Lower lobe of right lung (tissue), 2 donors: ENCODE data around the gene MFAP5. TPM values are rescaled to one million over a fixed set of nuclear protein-coding genes. Genes with fewer than 3 reads are reported as not detected.

Source experiments
- ATAC-seq, 2 donors: fragments of 200-7000 bp; cut with Tn5 transposase; one replicate each; pipeline ENCODE4 v1.9.1; 2020 to 2022; ENCODE audit warnings: mild to moderate bottlenecking in 2 of 2, moderate library complexity in 2 of 2
- DNase-seq: peaks from one replicate; pipeline ENCODE4 v3.0.0-alpha.2; 2020
- H3K27ac ChIP-seq: fragments of 200-600 bp; one replicate; pipeline ENCODE4 v1.8.0; 2022
- H3K27me3 ChIP-seq: fragments of 200-600 bp; one replicate; pipeline ENCODE4 v1.8.0; 2022; ENCODE audit warnings: low read depth
- H3K36me3 ChIP-seq: fragments of 200-600 bp; one replicate; pipeline ENCODE4 v1.8.0; 2022; ENCODE audit warnings: mild to moderate bottlenecking
- H3K4me1 ChIP-seq: fragments of 200-600 bp; one replicate; pipeline ENCODE4 v1.8.0; 2022
- H3K4me3 ChIP-seq: fragments of 200-600 bp; one replicate; pipeline ENCODE4 v1.8.0; 2022; ENCODE audit warnings: mild to moderate bottlenecking
- H3K9me3 ChIP-seq: fragments of 200-600 bp; one replicate; pipeline ENCODE4 v1.8.0; 2022
- CTCF ChIP-seq: fragments of 200-600 bp; IDR thresholded peaks from one replicate; pipeline ENCODE4 v1.8.0; 2022; ENCODE audit warnings: antibody characterized with exemption, mild to moderate bottlenecking
- intact Hi-C: fragments of 100-400 bp; cut with DNase I; formaldehyde crosslinking; loops from one replicate; pipeline ENCODE4 v1.11.0; 2022
- total RNA-seq: library from RNA; stranded (reverse); fragmentation: NEBNext Ultra II Directional; extraction: Animal tissue kit (Norgen Biotek cat#: 25700); gene quantifications from one replicate; pipeline ENCODE4 v1.2.1, GENCODE V29; 2021
- donor health status: DM: no; HTN: yes; CAD: no; lungs with severe emphysema.

Gene MFAP5
- total RNA-seq, 1 donor from 2014 or later: 50.2 TPM

- Histone ChIP-seq H3K9me3 (no peaks in the 10 kb centered on the region), H3K4me3 (no peak overlapping the region), H3K27me3 (no peaks in the 10 kb centered on the region), H3K27ac (no peak overlapping the region), H3K36me3 (no peaks in the 10 kb centered on the region), H3K4me1 (peaks cover 8% of the 10 kb centered on the region)
- ATAC-seq (peak; percentile 32 to 54), DNase-seq (no peak)
- TF ChIP-seq CTCF: peak; percentile 70
- intact Hi-C loops: no loop called here
These were observed 53.5 kb downstream of the MFAP5 start for GRCh38 chr12:8609061-8609570.

GRCh38 chr12:8606890-8607289 lies 55.7 kb downstream of the MFAP5 start:
- no peak overlapping the region for H3K27ac ChIP-seq
- TF ChIP-seq CTCF: no peak
- ATAC-seq: no peak
- H3K4me1 ChIP-seq: peaks cover 8% of the 10 kb centered on the region
- no peak overlapping the region for H3K4me3 ChIP-seq
- intact Hi-C loops: no loop called here
- no peaks in the 10 kb centered on the region for H3K27me3 ChIP-seq
- DNase-seq: no peak
- H3K36me3 ChIP-seq: no peaks in the 10 kb centered on the region
- H3K9me3 ChIP-seq: no peaks in the 10 kb centered on the region

GRCh38 chr12:8605057-8605456 lies 57.6 kb downstream of the MFAP5 start:
- Histone ChIP-seq H3K9me3 (no peaks in the 10 kb centered on the region), H3K4me1 (peaks cover 8% of the 10 kb centered on the region), H3K4me3 (no peak overlapping the region), H3K27me3 (no peaks in the 10 kb centered on the region), H3K27ac (no peak overlapping the region), H3K36me3 (no peaks in the 10 kb centered on the region)
- ATAC-seq (no peak), DNase-seq (no peak)
- no peak for TF ChIP-seq CTCF
- intact Hi-C loops: no loop called here

GRCh38 chr12:8603856-8604255 lies 58.8 kb downstream of the MFAP5 start:
- Histone ChIP-seq H3K27me3 (no peaks in the 10 kb centered on the region), H3K36me3 (no peaks in the 10 kb centered on the region), H3K9me3 (no peaks in the 10 kb centered on the region), H3K4me1 (peaks cover 1% of the 10 kb centered on the region), H3K27ac (no peak overlapping the region), H3K4me3 (no peak overlapping the region)
- DNase-seq (no peak), ATAC-seq (no peak)
- intact Hi-C loops: no loop called here
- TF ChIP-seq CTCF: no peak

- Histone ChIP-seq H3K36me3 (no peaks in the 10 kb centered on the region), H3K27ac (no peak overlapping the region), H3K4me3 (no peak overlapping the region), H3K4me1 (no peaks in the 10 kb centered on the region), H3K9me3 (no peaks in the 10 kb centered on the region), H3K27me3 (no peaks in the 10 kb centered on the region)
- DNase-seq (no peak), ATAC-seq (no peak)
- intact Hi-C loops: no loop called here
- no peak for TF ChIP-seq CTCF
These were observed 59.3 kb downstream of the MFAP5 start for GRCh38 chr12:8603286-8603685.

GRCh38 chr12:8596561-8596960 lies 66.1 kb downstream of the MFAP5 start:
- no peaks in the 10 kb centered on the region for H3K36me3 ChIP-seq
- H3K27ac ChIP-seq: no peak overlapping the region
- DNase-seq (no peak), ATAC-seq (no peak)
- H3K4me3 ChIP-seq: no peak overlapping the region
- H3K27me3 ChIP-seq: no peaks in the 10 kb centered on the region
- TF ChIP-seq CTCF: no peak
- intact Hi-C loops: no loop called here
- H3K4me1 ChIP-seq: no peaks in the 10 kb centered on the region
- H3K9me3 ChIP-seq: no peaks in the 10 kb centered on the region
